SK-N-SH treated with all-trans-retinoic acid at 6 μM for 48 hours (cell line): ENCODE measurements around the gene WDR76.
"Not testable (repeated sequence)": the region's sequence is repeated elsewhere in the genome, so short reads cannot be mapped to it uniquely, and the experiment has no call there.

Experiments
- ATAC-seq: fragments of 200-7000 bp; cut with Tn5 transposase; 3 replicates; pipeline ENCODE4 v1.9.1; 2020; ENCODE audit warnings: mild to moderate bottlenecking, moderate library complexity
- ARNTL ChIP-seq: fragments of 450-650 bp; formaldehyde crosslinking; IDR thresholded peaks from 2 replicates; pipeline ENCODE4 v1.5.0; 2020; ENCODE audit warnings: low read depth, mild to moderate bottlenecking, moderate library complexity, borderline replicate concordance
- BACH2 ChIP-seq: fragments of 250-450 bp; sonication (Bioruptor Pico); IDR thresholded peaks from 2 replicates; pipeline ENCODE4 v1.9.0; 2021; ENCODE audit warnings: mild to moderate bottlenecking, borderline replicate concordance
- GLIS3 ChIP-seq: fragments of 250-450 bp; sonication (Bioruptor Pico); IDR thresholded peaks from 2 replicates; pipeline ENCODE4 v1.5.0; 2020; ENCODE audit warnings: mild to moderate bottlenecking, moderate library complexity
- RARB ChIP-seq: fragments of 250-450 bp; sonication (Bioruptor Pico); IDR thresholded peaks from 2 replicates; pipeline ENCODE4 v1.8.0; 2021; ENCODE audit warnings: mild to moderate bottlenecking, moderate library complexity
- SNAI2 ChIP-seq: fragments of 250-450 bp; sonication (Bioruptor Pico); IDR thresholded peaks from 2 replicates; pipeline ENCODE4 v1.5.0; 2020; ENCODE audit warnings: mild to moderate bottlenecking, moderate library complexity
- TOX ChIP-seq: fragments of 250-450 bp; sonication (Bioruptor Pico); IDR thresholded peaks from 2 replicates; pipeline ENCODE4 v1.8.0; 2021; ENCODE audit warnings: mild to moderate bottlenecking, moderate library complexity, borderline replicate concordance
- ZC3H10 ChIP-seq: fragments of 250-450 bp; sonication (Bioruptor Pico); IDR thresholded peaks from 2 replicates; pipeline ENCODE4 v1.5.1; 2021; ENCODE audit warnings: mild to moderate bottlenecking, moderate library complexity
- ZFP3 ChIP-seq: fragments of 250-450 bp; sonication (Bioruptor Pico); IDR thresholded peaks from 2 replicates; pipeline ENCODE4 v1.5.0; 2020; ENCODE audit warnings: mild to moderate bottlenecking, moderate library complexity
- ZNF70 ChIP-seq: fragments of 450-650 bp; formaldehyde crosslinking; IDR thresholded peaks from 2 replicates; pipeline ENCODE4 v1.5.0; 2020; ENCODE audit warnings: mild to moderate bottlenecking, moderate library complexity
- TF ChIP-seq, protein P1 (sequence below): fragments of 250-450 bp; sonication (Bioruptor Pico); IDR thresholded peaks from 2 replicates; pipeline ENCODE4 v1.5.0; 2020; ENCODE audit warnings: mild to moderate bottlenecking, moderate library complexity
- TF ChIP-seq, protein P2 (sequence below): fragments of 250-450 bp; sonication (Bioruptor Pico); IDR thresholded peaks from 2 replicates; pipeline ENCODE4 v1.8.0; 2021; ENCODE audit warnings: low read depth, mild to moderate bottlenecking, moderate library complexity, borderline replicate concordance
- TF ChIP-seq, protein P3 (sequence below): fragments of 250-450 bp; sonication (Bioruptor Pico); IDR thresholded peaks from 2 replicates; pipeline ENCODE4 v1.5.1; 2020; ENCODE audit warnings: low read depth, mild to moderate bottlenecking, moderate library complexity
- TF ChIP-seq, protein P4 (sequence below): fragments of 250-450 bp; sonication (Bioruptor Pico); IDR thresholded peaks from 2 replicates; pipeline ENCODE4 v1.5.1; 2021; ENCODE audit warnings: mild to moderate bottlenecking, moderate library complexity
- TF ChIP-seq, protein P5 (sequence below): fragments of 250-450 bp; sonication (Bioruptor Pico); IDR thresholded peaks from 2 replicates; pipeline ENCODE4 v1.8.0; 2020; ENCODE audit warnings: mild to moderate bottlenecking, moderate library complexity, borderline replicate concordance

The WDR76 gene

DNA sequence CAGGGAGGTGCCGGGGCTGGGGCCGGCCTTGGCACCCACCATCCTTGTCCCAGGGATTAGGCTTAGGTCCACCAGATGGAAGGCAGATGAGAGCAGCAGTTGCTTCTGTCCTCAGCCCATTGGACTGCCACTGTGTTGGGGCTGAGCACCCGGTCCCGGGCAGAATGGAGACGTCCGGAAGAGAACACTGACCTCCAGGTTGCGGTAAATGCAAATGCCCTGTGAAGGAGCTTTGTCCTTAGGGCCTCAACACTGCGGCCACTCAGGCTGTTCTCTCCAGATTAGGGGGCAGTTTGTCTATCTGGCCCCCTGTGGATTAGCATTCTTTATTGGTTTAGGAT, 26.9 kb upstream of the WDR76 start, which contains the start of gene SERINC4:
Gene SERINC4, minus strand, starts transcription at position 276 of the 341 bp plus-strand sequence. Its CDS starts 234 bp downstream, at position 42.
- peak; percentile 1; the same call in 2 of the 3 replicates for ATAC-seq
- TF ChIP-seq, protein P1, sequence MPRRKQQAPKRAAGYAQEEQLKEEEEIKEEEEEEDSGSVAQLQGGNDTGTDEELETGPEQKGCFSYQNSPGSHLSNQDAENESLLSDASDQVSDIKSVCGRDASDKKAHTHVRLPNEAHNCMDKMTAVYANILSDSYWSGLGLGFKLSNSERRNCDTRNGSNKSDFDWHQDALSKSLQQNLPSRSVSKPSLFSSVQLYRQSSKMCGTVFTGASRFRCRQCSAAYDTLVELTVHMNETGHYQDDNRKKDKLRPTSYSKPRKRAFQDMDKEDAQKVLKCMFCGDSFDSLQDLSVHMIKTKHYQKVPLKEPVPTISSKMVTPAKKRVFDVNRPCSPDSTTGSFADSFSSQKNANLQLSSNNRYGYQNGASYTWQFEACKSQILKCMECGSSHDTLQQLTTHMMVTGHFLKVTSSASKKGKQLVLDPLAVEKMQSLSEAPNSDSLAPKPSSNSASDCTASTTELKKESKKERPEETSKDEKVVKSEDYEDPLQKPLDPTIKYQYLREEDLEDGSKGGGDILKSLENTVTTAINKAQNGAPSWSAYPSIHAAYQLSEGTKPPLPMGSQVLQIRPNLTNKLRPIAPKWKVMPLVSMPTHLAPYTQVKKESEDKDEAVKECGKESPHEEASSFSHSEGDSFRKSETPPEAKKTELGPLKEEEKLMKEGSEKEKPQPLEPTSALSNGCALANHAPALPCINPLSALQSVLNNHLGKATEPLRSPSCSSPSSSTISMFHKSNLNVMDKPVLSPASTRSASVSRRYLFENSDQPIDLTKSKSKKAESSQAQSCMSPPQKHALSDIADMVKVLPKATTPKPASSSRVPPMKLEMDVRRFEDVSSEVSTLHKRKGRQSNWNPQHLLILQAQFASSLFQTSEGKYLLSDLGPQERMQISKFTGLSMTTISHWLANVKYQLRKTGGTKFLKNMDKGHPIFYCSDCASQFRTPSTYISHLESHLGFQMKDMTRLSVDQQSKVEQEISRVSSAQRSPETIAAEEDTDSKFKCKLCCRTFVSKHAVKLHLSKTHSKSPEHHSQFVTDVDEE (CRISPR knock-in tag), result no peak
- TF ChIP-seq TOX (no peak), ZFP3 (no peak), GLIS3 (no peak), SNAI2 (CRISPR knock-in tag) (no peak), BACH2 (CRISPR knock-in tag) (no peak), ARNTL (CRISPR knock-in tag) (no peak), RARB (CRISPR knock-in tag) (no peak), ZNF70 (CRISPR knock-in tag) (no peak), ZC3H10 (CRISPR knock-in tag) (no peak)
- TF ChIP-seq, protein P2, sequence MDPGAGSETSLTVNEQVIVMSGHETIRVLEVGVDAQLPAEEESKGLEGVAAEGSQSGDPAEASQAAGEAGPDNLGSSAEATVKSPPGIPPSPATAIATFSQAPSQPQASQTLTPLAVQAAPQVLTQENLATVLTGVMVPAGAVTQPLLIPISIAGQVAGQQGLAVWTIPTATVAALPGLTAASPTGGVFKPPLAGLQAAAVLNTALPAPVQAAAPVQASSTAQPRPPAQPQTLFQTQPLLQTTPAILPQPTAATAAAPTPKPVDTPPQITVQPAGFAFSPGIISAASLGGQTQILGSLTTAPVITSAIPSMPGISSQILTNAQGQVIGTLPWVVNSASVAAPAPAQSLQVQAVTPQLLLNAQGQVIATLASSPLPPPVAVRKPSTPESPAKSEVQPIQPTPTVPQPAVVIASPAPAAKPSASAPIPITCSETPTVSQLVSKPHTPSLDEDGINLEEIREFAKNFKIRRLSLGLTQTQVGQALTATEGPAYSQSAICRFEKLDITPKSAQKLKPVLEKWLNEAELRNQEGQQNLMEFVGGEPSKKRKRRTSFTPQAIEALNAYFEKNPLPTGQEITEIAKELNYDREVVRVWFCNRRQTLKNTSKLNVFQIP (CRISPR knock-in tag), result no peak
- TF ChIP-seq, protein P3, sequence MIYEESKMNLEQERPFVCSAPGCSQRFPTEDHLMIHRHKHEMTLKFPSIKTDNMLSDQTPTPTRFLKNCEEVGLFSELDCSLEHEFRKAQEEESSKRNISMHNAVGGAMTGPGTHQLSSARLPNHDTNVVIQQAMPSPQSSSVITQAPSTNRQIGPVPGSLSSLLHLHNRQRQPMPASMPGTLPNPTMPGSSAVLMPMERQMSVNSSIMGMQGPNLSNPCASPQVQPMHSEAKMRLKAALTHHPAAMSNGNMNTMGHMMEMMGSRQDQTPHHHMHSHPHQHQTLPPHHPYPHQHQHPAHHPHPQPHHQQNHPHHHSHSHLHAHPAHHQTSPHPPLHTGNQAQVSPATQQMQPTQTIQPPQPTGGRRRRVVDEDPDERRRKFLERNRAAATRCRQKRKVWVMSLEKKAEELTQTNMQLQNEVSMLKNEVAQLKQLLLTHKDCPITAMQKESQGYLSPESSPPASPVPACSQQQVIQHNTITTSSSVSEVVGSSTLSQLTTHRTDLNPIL (CRISPR knock-in tag), result no peak
- TF ChIP-seq, protein P4, sequence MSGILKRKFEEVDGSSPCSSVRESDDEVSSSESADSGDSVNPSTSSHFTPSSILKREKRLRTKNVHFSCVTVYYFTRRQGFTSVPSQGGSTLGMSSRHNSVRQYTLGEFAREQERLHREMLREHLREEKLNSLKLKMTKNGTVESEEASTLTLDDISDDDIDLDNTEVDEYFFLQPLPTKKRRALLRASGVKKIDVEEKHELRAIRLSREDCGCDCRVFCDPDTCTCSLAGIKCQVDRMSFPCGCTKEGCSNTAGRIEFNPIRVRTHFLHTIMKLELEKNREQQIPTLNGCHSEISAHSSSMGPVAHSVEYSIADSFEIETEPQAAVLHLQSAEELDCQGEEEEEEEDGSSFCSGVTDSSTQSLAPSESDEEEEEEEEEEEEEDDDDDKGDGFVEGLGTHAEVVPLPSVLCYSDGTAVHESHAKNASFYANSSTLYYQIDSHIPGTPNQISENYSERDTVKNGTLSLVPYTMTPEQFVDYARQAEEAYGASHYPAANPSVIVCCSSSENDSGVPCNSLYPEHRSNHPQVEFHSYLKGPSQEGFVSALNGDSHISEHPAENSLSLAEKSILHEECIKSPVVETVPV (CRISPR knock-in tag), result no peak

DNA sequence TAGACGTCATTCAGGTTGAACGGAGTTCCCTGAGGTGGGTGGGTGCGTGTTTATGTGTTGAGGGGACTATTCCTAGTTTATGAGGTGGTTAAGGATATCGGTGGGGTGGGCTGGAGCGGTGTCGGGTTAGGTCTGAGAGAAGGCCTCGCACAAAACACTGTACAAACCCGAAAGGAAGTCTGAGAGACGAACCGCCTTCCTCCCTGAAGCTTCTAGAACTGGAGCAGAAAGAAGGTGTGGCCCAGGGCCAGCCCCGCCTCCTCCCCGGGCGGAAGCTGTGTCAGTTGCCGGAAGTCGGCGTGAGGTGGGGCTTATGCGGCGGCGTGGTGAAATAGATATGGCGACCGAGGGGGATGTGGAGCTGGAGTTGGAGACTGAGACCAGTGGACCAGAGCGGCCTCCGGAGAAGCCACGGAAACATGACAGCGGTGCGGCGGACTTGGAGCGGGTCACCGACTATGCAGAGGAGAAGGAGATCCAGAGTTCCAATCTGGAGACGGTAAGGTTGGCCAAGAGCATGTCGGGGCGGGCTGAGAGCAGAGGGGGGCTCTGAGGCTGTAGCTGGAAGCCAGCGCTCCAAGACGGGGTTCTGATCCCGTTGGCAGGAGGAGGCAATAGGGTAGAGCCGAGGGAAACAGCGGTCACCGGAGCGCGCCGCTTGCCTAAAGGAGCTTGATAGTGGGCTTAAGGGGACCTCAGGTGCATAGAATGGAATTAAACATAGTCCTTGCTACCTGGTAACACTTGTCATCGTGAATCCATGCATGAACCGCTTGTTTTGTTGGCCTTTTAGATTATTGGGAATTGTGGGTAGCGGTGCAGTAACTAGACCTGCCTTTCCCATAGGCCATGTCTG, 26.3 kb upstream of the WDR76 start, which contains the start of gene HYPK:
Gene HYPK, plus strand, starts transcription at position 314 of the 856 bp plus-strand sequence. Its CDS starts 24 bp downstream, at position 338.
- TF ChIP-seq, protein P5, sequence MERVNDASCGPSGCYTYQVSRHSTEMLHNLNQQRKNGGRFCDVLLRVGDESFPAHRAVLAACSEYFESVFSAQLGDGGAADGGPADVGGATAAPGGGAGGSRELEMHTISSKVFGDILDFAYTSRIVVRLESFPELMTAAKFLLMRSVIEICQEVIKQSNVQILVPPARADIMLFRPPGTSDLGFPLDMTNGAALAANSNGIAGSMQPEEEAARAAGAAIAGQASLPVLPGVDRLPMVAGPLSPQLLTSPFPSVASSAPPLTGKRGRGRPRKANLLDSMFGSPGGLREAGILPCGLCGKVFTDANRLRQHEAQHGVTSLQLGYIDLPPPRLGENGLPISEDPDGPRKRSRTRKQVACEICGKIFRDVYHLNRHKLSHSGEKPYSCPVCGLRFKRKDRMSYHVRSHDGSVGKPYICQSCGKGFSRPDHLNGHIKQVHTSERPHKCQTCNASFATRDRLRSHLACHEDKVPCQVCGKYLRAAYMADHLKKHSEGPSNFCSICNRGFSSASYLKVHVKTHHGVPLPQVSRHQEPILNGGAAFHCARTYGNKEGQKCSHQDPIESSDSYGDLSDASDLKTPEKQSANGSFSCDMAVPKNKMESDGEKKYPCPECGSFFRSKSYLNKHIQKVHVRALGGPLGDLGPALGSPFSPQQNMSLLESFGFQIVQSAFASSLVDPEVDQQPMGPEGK (CRISPR knock-in tag), result peak; percentile 11; the same call in 1 of the 2 replicates
- TF ChIP-seq, protein P1 (CRISPR knock-in tag), result 0 out of 2 replicates have a peak, but pooled peaks have one; percentile 18
- TF ChIP-seq, protein P3 (CRISPR knock-in tag), result no peak
- peak; percentile 93 for ATAC-seq

DNA sequence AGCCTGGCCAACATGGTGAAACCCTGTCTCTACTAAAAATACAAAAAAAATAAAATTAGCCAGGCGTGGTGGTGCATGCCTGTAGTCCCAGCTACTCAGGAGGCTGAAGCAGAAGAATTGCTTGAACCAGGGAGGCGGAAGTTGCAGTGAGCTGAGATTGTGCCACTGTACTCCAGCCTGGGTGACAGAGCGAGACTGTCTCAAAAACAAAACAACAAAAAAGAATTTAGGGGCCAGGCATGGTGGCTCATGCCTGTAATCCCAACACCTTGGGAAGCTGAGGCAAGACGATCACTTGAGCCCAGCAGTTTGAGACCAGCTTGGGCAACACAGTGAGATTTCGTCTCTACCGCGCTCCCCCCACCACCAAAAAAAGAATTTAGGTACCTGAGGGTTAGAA, 24.1 kb upstream of the WDR76 start:
- not testable (repeated sequence) for ATAC-seq
